GM12878 (cell line): ENCODE measurements around the gene SPINK13.

ENCODE experiments used
- BCL3 ChIP-seq: IDR thresholded peaks from 2 replicates; pipeline ENCODE4 v1.6.1; 2011; ENCODE audit warnings: borderline replicate concordance, low read depth, mild to moderate bottlenecking, moderate library complexity, low read length; ENCODE audit not compliant: insufficient read depth, poor library complexity, severe bottlenecking
- BRCA1 ChIP-seq: IDR thresholded peaks from 2 replicates; pipeline ENCODE4 v1.6.1; 2011; ENCODE audit warnings: low read depth, low read length, improper control_type of control experiment
- KDM1A ChIP-seq: fragments of 200-600 bp; sonication (generic); IDR thresholded peaks from 2 replicates; pipeline ENCODE4 v1.6.1; 2016; ENCODE audit warnings: borderline replicate concordance
- MTA2 ChIP-seq: fragments of 450-650 bp; IDR thresholded peaks from 2 replicates; pipeline ENCODE4 v1.6.1; 2016; ENCODE audit warnings: low read depth, mild to moderate bottlenecking, moderate library complexity
- POLR2AphosphoS2 ChIP-seq: IDR thresholded peaks from 2 replicates; pipeline ENCODE4 v1.6.1; 2011; ENCODE audit warnings: low read depth, mild to moderate bottlenecking, low read length, improper control_type of control experiment, moderate library complexity
- RAD21 ChIP-seq: IDR thresholded peaks from 2 replicates; pipeline ENCODE4 v1.6.1; 2011; ENCODE audit warnings: mild to moderate bottlenecking, low read depth, low read length, moderate library complexity; ENCODE audit not compliant: insufficient read depth
- SREBF2 ChIP-seq: IDR thresholded peaks from 2 replicates; pipeline ENCODE4 v1.6.1; 2012; ENCODE audit warnings: mild to moderate bottlenecking, low read length
- USF2 ChIP-seq: IDR thresholded peaks from 2 replicates; pipeline ENCODE4 v1.6.1; 2011; ENCODE audit warnings: low read depth, low read length, improper control_type of control experiment, borderline replicate concordance
- TF ChIP-seq, protein P1 (sequence below), 3 experiments: IDR thresholded peaks in 2 of 3; conservative IDR thresholded peaks in 1 of 3; 2 replicates each; pipeline ENCODE4 v1.5.1; 2011; ENCODE audit warnings: low read depth in 3 of 3, low read length in 3 of 3, mild to moderate bottlenecking in 3 of 3, control low read depth in 2 of 3, moderate library complexity in 2 of 3, inconsistent platforms in 1 of 3, mixed read lengths in 1 of 3; ENCODE audit not compliant: control insufficient read depth in 2 of 3, insufficient read depth in 1 of 3; ENCODE audit errors: extremely low read depth in 1 of 3

DNA sequence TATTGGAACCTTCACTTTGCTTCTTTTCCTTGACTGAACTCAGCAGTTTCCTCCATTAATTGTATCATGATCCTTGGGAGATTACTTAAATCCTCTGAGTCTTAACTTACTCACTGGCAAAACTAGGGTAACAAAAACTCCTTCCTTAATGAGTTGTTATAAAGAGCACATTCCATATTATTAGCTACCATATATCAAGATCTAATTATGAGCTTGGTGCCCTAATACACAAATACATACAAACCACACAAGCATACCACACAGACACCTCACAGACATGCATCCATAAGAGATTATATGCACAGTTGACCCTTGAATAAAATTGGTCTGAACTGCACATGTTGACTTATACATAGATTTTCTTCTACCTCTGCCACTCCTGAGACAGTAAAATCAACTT is 41.2 kb downstream of the SPINK13 start:
- TF ChIP-seq RAD21 (no peak), KDM1A (no peak), USF2 (no peak), SREBF2 (no peak), BCL3 (no peak), POLR2AphosphoS2 (no peak), MTA2 (no peak), BRCA1 (no peak)
- TF ChIP-seq, protein P1, sequence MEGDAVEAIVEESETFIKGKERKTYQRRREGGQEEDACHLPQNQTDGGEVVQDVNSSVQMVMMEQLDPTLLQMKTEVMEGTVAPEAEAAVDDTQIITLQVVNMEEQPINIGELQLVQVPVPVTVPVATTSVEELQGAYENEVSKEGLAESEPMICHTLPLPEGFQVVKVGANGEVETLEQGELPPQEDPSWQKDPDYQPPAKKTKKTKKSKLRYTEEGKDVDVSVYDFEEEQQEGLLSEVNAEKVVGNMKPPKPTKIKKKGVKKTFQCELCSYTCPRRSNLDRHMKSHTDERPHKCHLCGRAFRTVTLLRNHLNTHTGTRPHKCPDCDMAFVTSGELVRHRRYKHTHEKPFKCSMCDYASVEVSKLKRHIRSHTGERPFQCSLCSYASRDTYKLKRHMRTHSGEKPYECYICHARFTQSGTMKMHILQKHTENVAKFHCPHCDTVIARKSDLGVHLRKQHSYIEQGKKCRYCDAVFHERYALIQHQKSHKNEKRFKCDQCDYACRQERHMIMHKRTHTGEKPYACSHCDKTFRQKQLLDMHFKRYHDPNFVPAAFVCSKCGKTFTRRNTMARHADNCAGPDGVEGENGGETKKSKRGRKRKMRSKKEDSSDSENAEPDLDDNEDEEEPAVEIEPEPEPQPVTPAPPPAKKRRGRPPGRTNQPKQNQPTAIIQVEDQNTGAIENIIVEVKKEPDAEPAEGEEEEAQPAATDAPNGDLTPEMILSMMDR (IDR thresholded peaks at IDR 0.05 in 2 of 3, conservative IDR thresholded peaks at IDR 0.05 in 1 of 3; ENCODE audit: control insufficient read depth in 2 of 3, extremely low read depth in 1 of 3, insufficient read depth in 1 of 3, low read depth in 3 of 3, low read length in 3 of 3) = no peak
